ENCODE measurements around the gene CEP72.

DNA sequence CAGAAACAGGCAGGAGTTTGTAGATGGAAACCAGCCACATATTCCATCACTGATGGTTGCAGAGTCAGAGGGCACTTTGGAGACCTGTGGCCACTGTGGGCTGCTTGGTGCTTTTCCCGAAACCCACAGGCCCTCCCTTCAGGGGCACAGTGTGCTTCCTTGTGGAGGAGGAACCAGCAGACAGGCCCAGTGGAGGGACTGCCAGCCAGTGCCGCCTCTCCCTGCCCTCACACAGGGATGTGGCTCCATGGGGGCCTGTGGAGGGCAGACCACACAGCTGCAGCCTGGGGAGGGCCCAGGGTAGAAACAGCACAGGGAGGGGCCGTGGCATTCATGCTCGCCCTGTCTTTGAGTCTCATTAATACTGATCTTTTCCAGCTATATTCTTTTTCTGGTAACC is 35.2 kb downstream of the CEP72 start:
- TF ChIP-seq, protein P1, sequence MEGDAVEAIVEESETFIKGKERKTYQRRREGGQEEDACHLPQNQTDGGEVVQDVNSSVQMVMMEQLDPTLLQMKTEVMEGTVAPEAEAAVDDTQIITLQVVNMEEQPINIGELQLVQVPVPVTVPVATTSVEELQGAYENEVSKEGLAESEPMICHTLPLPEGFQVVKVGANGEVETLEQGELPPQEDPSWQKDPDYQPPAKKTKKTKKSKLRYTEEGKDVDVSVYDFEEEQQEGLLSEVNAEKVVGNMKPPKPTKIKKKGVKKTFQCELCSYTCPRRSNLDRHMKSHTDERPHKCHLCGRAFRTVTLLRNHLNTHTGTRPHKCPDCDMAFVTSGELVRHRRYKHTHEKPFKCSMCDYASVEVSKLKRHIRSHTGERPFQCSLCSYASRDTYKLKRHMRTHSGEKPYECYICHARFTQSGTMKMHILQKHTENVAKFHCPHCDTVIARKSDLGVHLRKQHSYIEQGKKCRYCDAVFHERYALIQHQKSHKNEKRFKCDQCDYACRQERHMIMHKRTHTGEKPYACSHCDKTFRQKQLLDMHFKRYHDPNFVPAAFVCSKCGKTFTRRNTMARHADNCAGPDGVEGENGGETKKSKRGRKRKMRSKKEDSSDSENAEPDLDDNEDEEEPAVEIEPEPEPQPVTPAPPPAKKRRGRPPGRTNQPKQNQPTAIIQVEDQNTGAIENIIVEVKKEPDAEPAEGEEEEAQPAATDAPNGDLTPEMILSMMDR (IDR thresholded peaks at IDR 0.05): no peak
- no peak for TF ChIP-seq POLR2A (IDR thresholded peaks at IDR 0.05)
